Esophagus muscularis mucosa (tissue), 4 donors: ENCODE data around the gene CCDC148. TPM values are rescaled to one million over a fixed set of nuclear protein-coding genes. Genes with fewer than 3 reads are reported as not detected.

ENCODE experiments used
- DNase-seq: peaks from one replicate; pipeline ENCODE4 v3.0.0-alpha.2; 2017; ENCODE audit errors: extremely low spot score
- H3K27ac ChIP-seq, 4 donors: fragments of 200-600 bp; sonication (generic); replicated peaks in 1 of 4; 1 replicate in 3 of 4; 2 replicates in 1 of 4; pipeline ENCODE4 v1.5.1; 2016 to 2019; ENCODE audit warnings: mild to moderate bottlenecking in 1 of 4
- H3K27me3 ChIP-seq, 4 donors: fragments of 200-600 bp; sonication (generic); one replicate each; pipeline versions ENCODE4 v1.5.1 to v1.6.0; 2016 to 2019
- H3K36me3 ChIP-seq, 4 donors: fragments of 200-600 bp; sonication (generic); one replicate each; pipeline ENCODE4 v1.5.1; 2016 to 2019
- H3K4me1 ChIP-seq, 4 donors: fragments of 200-600 bp; sonication (generic); one replicate each; pipeline ENCODE4 v1.5.1; 2016 to 2019
- H3K4me3 ChIP-seq, 4 donors: fragments of 200-600 bp; sonication (generic); 1 replicate in 2 of 4; 2 replicates in 2 of 4; pipeline ENCODE4 v1.5.1; 2016 to 2019; ENCODE audit warnings: mild to moderate bottlenecking in 4 of 4, moderate library complexity in 1 of 4
- H3K9me3 ChIP-seq, 4 donors: fragments of 200-600 bp; sonication (generic); 1 replicate in 3 of 4; 2 replicates in 1 of 4; pipeline ENCODE4 v1.5.1; 2016 to 2019
- EP300 ChIP-seq: sonication (generic); formaldehyde crosslinking; IDR thresholded peaks from one replicate; pipeline ENCODE4 v1.6.1; 2017; ENCODE audit warnings: antibody characterized with exemption
- POLR2A ChIP-seq: fragments of 450-650 bp; IDR thresholded peaks from one replicate; pipeline ENCODE4 v1.6.1; 2017; ENCODE audit warnings: antibody characterized with exemption, moderate library complexity, mild to moderate bottlenecking, low read depth
- POLR2AphosphoS5 ChIP-seq, 2 donors: sonication (generic); formaldehyde crosslinking; IDR thresholded peaks; one replicate each; pipeline ENCODE4 v1.6.1; 2017; ENCODE audit warnings: antibody characterized with exemption in 2 of 2
- WGBS: methylation state at CpG from one replicate; pipeline ENCODE4 v1.1.5; 2018; 5-methylcytosine and 5-hydroxymethylcytosine counted together
- intact Hi-C: fragments of 100-400 bp; cut with DNase I; formaldehyde crosslinking; loops from one replicate; pipeline ENCODE4 v1.15.1; 2023
- total RNA-seq, 4 donors: library from RNA; depleted of rRNA; stranded (reverse); fragments of >200 nt; gene quantifications; one replicate each; pipeline versions ENCODE4 v1.1.0 to v1.2.1, GENCODE V29; 2016
- TF ChIP-seq, protein P1 (sequence below), 3 experiments: fragments of 200-600 bp in 2 of 3; fragments of 450-650 bp in 1 of 3; sonication (generic) in 2 of 3; IDR thresholded peaks; one replicate each; pipeline ENCODE4 v1.5.1; 2017 to 2019; ENCODE audit warnings: antibody characterized with exemption in 3 of 3, mild to moderate bottlenecking in 2 of 3, moderate library complexity in 1 of 3

Gene CCDC148
- total RNA-seq, 4 donors from 2014 or later: 2.1 to 3.7 (median 2.9) TPM

DNA sequence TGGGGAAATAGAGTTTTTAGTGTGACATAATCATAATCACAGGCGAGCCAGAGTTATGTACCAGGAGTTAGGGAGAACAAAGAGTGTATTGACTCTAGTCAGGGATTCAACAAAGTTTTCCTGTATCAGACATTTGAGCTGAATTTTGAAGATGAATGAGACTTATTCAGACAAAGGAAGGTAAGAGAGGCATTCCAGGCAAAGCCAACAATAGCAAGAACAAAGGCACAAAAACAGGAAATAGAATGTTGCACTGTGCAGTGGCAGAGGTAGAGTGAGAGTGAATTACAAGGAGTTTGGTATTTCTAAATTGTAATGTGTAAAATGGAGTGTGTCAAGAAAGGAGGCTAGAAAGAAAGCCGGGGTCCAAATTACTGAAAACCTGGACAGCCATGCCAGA lies 156.2 kb downstream of the CCDC148 start:
- intact Hi-C loops: no loop called here
- 85% methylated on average over 2 of the region's 2 CpGs for WGBS
- no peak overlapping the region for H3K4me3 ChIP-seq
- H3K9me3 ChIP-seq: peaks cover 0 to 6% (median 2%) of the 10 kb centered on the region in 4 donors
- H3K27me3 ChIP-seq: no peaks in the 10 kb centered on the region
- no peak for TF ChIP-seq POLR2A
- no peak for TF ChIP-seq EP300
- no peak for TF ChIP-seq POLR2AphosphoS5 (IDR thresholded peaks at IDR 0.05)
- TF ChIP-seq, protein P1, sequence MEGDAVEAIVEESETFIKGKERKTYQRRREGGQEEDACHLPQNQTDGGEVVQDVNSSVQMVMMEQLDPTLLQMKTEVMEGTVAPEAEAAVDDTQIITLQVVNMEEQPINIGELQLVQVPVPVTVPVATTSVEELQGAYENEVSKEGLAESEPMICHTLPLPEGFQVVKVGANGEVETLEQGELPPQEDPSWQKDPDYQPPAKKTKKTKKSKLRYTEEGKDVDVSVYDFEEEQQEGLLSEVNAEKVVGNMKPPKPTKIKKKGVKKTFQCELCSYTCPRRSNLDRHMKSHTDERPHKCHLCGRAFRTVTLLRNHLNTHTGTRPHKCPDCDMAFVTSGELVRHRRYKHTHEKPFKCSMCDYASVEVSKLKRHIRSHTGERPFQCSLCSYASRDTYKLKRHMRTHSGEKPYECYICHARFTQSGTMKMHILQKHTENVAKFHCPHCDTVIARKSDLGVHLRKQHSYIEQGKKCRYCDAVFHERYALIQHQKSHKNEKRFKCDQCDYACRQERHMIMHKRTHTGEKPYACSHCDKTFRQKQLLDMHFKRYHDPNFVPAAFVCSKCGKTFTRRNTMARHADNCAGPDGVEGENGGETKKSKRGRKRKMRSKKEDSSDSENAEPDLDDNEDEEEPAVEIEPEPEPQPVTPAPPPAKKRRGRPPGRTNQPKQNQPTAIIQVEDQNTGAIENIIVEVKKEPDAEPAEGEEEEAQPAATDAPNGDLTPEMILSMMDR (IDR thresholded peaks at IDR 0.05): no peak
- H3K4me1 ChIP-seq: peaks cover 0 to 4% (median 0%) of the 10 kb centered on the region in 4 donors
- DNase-seq: no peak
- H3K36me3 ChIP-seq: no peaks in the 10 kb centered on the region
- no peak overlapping the region for H3K27ac ChIP-seq

DNA sequence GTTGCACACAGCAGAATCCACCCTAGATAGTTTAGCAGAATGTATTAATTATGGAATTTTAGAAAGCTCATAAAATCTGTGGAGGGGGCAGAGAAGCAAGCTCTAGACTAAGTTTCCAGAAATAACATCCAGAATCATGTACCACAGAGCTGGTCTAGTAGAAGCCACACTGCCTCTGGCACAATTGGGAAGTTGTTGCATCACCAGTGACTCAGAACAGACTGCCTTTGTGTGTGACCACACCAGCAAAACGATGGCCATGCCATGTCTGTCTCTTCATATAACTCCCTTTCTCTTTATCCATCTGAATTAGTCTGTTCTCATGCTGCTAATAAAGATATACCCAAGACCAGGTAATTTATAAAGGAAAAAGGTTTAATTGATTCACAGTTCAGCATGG lies 158.9 kb downstream of the CCDC148 start:
- no peaks in the 10 kb centered on the region for H3K4me1 ChIP-seq

DNA sequence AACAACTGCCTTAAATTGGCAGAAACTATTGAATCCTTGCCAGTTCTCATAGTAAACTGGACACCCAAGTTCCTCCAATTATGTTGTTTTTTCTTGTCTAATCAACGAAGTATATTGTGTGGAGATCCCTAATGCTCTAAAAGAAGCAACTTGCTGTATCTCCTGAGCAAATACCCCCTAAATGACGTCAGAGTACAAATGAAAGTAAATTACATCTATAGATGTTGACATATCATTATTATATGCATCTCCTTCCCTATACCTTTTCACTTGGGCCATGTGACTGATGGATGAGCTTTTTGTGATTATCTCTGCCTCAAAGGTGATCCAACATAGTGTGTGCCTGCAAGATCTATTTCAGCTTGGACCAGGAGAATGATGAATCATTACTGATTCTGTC lies 159.4 kb downstream of the CCDC148 start:
- no peak for DNase-seq
- Histone ChIP-seq H3K4me3 (no peak overlapping the region), H3K4me1 (no peaks in the 10 kb centered on the region), H3K27me3 (no peaks in the 10 kb centered on the region), H3K36me3 (no peaks in the 10 kb centered on the region), H3K27ac (no peak overlapping the region), H3K9me3 (peaks cover 0 to 6% (median 2%) of the 10 kb centered on the region in 4 donors)
- 60% methylated on average over 2 of the region's 2 CpGs for whole genome bisulfite sequencing
- intact Hi-C loops: no loop called here
- TF ChIP-seq POLR2A (no peak), POLR2AphosphoS5 (IDR thresholded peaks at IDR 0.05) (no peak), EP300 (no peak)
- TF ChIP-seq, protein P1 (IDR thresholded peaks at IDR 0.05): no peak

More for the DNA sequence above, 158.9 kb downstream of the CCDC148 start:
- no peak overlapping the region for H3K27ac ChIP-seq
- intact Hi-C loops: no loop called here
- no peak for DNase-seq
- H3K27me3 ChIP-seq: no peaks in the 10 kb centered on the region
- no peak for TF ChIP-seq POLR2AphosphoS5 (IDR thresholded peaks at IDR 0.05)
- TF ChIP-seq, protein P1 (IDR thresholded peaks at IDR 0.05): no peak
- TF ChIP-seq POLR2A: no peak
- no peak for TF ChIP-seq EP300
- peaks cover 0 to 6% (median 2%) of the 10 kb centered on the region in 4 donors for H3K9me3 ChIP-seq
- WGBS: 57% methylated on average over 1 of the region's 1 CpG
- H3K4me3 ChIP-seq: no peak overlapping the region
- H3K36me3 ChIP-seq: no peaks in the 10 kb centered on the region

DNA sequence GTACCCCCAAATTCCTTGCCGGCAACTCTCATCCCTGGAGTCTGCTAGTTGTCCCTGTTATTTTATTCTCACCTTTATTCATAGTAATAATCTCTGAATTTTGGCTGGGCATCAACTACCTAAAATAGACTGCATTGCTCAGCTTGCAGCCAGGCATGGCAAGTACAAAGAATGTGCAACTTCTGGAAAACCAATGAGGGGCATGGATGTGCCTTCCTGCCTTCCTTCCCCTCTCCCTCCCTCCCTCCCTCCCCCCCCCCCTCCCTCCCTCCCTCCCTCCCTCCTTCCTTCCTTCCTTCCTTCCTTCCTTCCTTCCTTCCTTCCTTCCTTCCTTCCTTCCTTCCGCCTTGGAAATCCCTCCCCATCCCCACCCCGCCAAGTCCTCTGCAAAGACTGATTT lies 162.8 kb downstream of the CCDC148 start:
- DNase-seq: no peak
- WGBS: 79% methylated on average over 3 of the region's 3 CpGs
- Histone ChIP-seq H3K27ac (no peak overlapping the region), H3K4me1 (no peaks in the 10 kb centered on the region), H3K4me3 (no peak overlapping the region), H3K27me3 (no peaks in the 10 kb centered on the region), H3K36me3 (no peaks in the 10 kb centered on the region), H3K9me3 (no peaks in the 10 kb centered on the region)
- intact Hi-C loops: no loop called here
- TF ChIP-seq EP300: no peak
- TF ChIP-seq POLR2AphosphoS5 (IDR thresholded peaks at IDR 0.05): no peak
- TF ChIP-seq POLR2A: no peak
- TF ChIP-seq, protein P1 (IDR thresholded peaks at IDR 0.05): no peak

DNA sequence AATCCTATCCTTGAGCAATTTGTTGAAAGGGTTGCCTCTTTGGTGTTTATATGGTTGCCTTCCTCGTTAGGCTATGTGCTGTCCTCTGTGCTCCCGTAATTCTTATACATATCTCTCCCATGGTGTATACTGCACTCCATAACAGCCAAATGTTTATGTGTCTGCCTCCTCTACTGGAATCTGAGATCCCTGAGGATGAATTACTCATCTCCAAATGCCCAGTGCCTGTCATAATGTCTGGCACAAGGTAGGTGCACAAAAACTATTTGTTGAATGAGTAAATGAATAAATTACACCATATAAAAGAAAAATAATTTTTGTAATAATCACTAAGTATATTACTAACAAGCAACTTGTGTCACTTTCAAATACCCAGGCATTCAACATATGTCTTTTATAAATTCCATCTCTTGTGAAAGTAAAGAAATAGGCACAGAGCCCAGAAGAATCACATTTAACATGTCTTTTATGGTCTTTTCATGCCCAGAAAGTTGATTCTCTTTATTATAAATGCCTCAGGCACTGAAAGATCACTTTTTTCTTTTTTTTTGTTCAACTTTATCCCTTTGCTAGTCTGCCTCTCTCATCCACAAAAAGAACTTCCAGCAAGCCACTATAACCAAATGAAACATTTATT lies 164.9 kb downstream of the CCDC148 start:
- no peak overlapping the region for H3K27ac ChIP-seq
- intact Hi-C loops: no loop called here
- DNase-seq: no peak
- WGBS: 68% methylated on average over 2 of the region's 2 CpGs
- H3K9me3 ChIP-seq: no peaks in the 10 kb centered on the region
- TF ChIP-seq EP300: no peak
- TF ChIP-seq POLR2AphosphoS5 (IDR thresholded peaks at IDR 0.05): no peak
- no peak for TF ChIP-seq POLR2A
- TF ChIP-seq, protein P1 (IDR thresholded peaks at IDR 0.05): no peak
- H3K27me3 ChIP-seq: no peaks in the 10 kb centered on the region
- H3K4me3 ChIP-seq: no peak overlapping the region
- no peaks in the 10 kb centered on the region for H3K4me1 ChIP-seq
- H3K36me3 ChIP-seq: no peaks in the 10 kb centered on the region
